ENCODE measurements around the gene LIPA.
"Not testable (repeated sequence)": the region's sequence is repeated elsewhere in the genome, so short reads cannot be mapped to it uniquely, and the experiment has no call there.

LIPA gene

GRCh38 chr10:89207181-89207800, 44.3 kb downstream of the LIPA start, which contains the start of gene CH25H:
Gene CH25H, minus strand, starts transcription at chr10:89207317. Its CDS starts 25 bp downstream, at chr10:89207292.
- peak; percentile 92 for DNase-seq

- no peak for DNase-seq
Observed at GRCh38 chr10:89206402-89207180, 45.0 kb downstream of the LIPA start.

GRCh38 chr10:89204621-89205185, 46.9 kb downstream of the LIPA start:
- peak; percentile 81 for DNase-seq

DNA sequence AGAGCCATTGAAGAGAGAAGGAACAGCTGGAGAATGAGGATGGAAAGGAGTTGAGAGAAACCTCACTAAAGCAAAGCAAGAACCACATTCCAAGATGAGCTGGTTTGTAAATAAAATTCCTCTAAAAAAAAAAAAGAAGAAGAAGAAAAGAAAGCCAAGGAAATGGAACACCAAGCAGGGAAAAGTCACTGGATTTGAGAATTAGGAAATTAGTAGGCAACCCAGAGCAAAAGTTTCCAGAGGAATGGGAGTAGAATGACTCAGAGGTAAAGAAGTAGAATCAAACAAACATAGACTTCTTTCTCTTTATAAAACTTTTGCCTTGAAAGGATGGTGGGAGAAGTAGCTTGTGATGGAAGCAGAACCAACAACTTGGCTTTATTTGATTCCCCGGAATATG, 48.3 kb downstream of the LIPA start:
- DNase-seq: peak; percentile 55

GRCh38 chr10:89202033-89202425, 49.5 kb downstream of the LIPA start:
- DNase-seq: no peak

- DNase-seq: no peak
Observed at GRCh38 chr10:89201345-89202032, 50.1 kb downstream of the LIPA start.

DNA sequence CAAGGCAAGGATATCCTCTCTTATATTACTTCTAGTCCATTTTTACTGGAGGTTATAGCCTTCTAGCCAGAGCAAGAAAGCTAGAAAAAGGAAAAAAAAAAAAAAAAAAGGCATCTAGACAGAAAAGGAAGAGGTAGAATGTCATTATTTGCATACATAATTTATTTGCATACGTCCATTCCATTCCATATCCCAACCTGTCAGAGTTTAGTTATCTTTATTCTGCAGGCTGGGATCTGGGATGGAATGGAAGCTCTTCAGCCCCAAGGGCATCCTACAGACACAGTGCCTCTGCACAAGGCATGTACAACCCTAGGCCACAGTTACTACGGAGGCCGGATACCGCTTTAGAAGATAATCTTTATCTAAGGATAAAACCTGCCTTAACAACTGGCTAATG, 54.1 kb downstream of the LIPA start:
- DNase-seq: no peak

GRCh38 chr10:89191301-89191700, 60.3 kb downstream of the LIPA start:
- DNase-seq: not testable (repeated sequence)

DNA sequence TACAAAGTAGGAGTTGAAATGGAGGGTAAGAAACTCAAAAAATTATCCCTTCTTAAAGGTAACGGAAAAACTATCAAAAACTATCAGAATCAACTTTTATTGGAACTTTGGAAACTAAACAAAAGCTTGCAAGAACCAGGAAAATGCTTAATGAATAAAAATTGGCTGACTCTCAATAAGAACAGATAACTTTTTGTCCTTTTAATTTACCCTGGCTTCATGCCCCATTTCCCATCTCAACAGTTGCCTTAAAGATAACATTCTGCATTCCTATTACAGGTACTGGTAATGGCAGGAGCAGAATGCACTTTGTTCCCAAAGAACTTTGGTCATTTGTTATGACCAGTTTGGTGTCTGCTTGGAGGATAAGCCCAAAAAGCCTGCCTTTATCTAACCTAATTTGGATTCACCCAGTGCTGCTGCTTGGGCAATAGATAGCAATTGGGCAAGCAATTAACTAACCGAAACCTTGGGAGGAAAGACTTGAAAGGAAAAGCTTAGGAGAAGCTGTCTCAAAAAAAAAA, 62.3 kb downstream of the LIPA start:
- DNase-seq: no peak

- no peak for DNase-seq
Observed at GRCh38 chr10:89185658-89186057, 65.9 kb downstream of the LIPA start.

DNA sequence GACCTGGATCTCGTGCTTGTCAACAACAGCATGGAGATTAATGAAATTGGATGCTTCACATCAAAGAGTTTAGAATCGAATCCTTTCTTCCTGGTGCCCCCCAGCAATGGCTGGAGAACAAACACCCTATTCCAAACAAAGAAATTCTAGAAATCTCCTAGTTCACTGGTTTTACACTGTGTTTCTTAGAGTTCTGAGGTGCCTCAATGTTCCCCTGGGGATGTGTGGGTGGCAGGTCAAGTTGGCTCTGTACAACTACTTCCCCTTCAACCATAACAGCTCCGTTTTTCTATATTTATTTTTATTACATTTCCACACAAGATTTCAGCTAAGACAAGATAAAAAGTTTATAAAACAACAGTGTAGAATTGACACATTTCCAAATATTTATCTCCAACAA, 66.9 kb downstream of the LIPA start:
- DNase-seq: no peak

- peak; percentile 73 for DNase-seq
Observed at GRCh38 chr10:89183571-89183970, 68.0 kb downstream of the LIPA start.

- no peak for DNase-seq
Observed at GRCh38 chr10:89182894-89183293, 68.7 kb downstream of the LIPA start.

DNA sequence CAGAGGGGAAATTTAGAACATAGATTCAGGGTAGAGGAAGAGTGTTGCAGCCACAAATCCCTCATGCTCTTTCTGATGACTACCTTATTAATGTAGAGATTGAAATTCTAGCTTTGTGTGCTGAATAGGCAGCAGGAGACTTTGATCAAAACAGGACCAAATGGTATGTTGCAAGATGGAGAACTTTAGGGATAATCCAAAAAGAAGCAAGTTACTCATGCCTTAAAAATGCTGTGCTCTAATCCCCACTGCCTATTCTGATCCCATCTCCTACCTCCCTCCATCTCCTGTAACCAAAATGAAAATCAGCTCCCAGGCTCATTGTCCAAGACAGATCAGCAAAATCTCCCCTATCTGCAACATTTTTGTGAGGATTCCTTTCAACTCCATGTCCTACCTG, 75.8 kb downstream of the LIPA start:
- DNase-seq: peak; percentile 61

- no peak for DNase-seq
Observed at GRCh38 chr10:89173075-89173474, 78.5 kb downstream of the LIPA start.

- DNase-seq: peak; percentile 53
Observed at GRCh38 chr10:89171996-89172395, 79.6 kb downstream of the LIPA start.

- peak; percentile 45 for DNase-seq
Observed at GRCh38 chr10:89171263-89171872, 80.2 kb downstream of the LIPA start.

GRCh38 chr10:89168354-89168900, 83.1 kb downstream of the LIPA start:
- DNase-seq: not testable (repeated sequence)

DNA sequence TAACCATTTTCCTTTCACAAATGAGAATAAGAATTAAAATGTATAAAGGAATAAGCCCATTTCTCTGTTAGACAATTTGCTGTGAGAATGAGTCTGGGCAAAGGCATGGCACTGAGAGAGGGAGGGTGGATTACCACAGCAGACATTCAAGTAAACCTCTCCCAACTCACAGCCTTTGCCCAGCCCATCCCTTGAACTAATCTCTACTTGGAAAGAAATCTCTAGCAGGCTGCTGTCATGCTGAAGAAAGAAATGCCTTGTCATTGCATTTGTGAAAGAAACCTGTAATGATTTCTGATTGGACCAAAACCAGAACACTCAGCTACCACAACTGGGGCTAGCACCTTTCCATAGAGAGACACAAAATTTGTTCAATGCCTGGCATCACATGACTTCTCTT, 83.7 kb downstream of the LIPA start:
- no peak for DNase-seq

GRCh38 chr10:89165923-89166322, 85.7 kb downstream of the LIPA start:
- DNase-seq: peak; percentile 60

GRCh38 chr10:89164920-89165319, 86.7 kb downstream of the LIPA start:
- DNase-seq: no peak

DNA sequence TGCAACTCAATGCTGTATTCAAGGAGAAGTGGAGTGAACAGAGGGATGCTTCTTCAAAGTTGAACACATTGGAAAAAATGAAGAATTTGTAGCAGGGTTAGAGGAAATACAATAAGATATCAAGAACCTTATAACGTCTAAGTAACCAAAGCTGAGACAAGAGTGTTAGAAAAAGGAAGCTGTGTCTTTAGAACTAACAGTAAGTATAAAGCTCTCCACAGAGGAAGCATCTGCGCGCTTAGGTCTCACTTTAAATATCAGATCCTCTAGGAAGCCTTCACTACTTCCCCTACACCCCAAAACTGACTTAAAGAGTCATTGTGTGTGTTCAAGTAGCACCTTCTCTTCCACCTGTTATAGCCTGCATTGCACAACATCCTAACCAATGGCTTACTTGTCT, 87.5 kb downstream of the LIPA start:
- no peak for DNase-seq
